ENCODE data around the gene GYPE. TPM values are rescaled to one million over a fixed set of nuclear protein-coding genes. Genes with fewer than 3 reads are reported as not detected.
"Not testable (repeated sequence)": the region's sequence is repeated elsewhere in the genome, so short reads cannot be mapped to it uniquely, and the experiment has no call there.

The GYPE gene
- total RNA-seq, 3 donors from 2014 or later (not counting 1 experiment from before 2014, with no cell fraction given) = 0.31 to 1.3 (median 1.2) TPM

- ATAC-seq (no peak), DNase-seq (no peak)
- no peaks in the 10 kb centered on the region for H3K4me1 ChIP-seq (ENCODE audit: control insufficient read depth, insufficient read depth, low read length)
- H3K36me3 ChIP-seq (ENCODE audit: control insufficient read depth, insufficient read depth, low read length) = no peaks in the 10 kb centered on the region
- H3K27me3 ChIP-seq (ENCODE audit: control insufficient read depth, insufficient read depth, low read length) = no peaks in the 10 kb centered on the region
- TF ChIP-seq CTCF (IDR thresholded peaks at IDR 0.05) = no peak
- Mint-ChIP-seq H3K4me3 (no peak overlapping the region), H3K27ac (no peak overlapping the region), H3K36me3 (no peaks in the 10 kb centered on the region), H3K9me3 (no peaks in the 10 kb centered on the region), H3K4me1 (no peaks in the 10 kb centered on the region), H3K27me3 (ENCODE audit: low read depth in 2 of 2) (peaks cover 0 to 4% of the 10 kb centered on the region in 2 donors)
- WGBS (ENCODE audit: insufficient coverage) = 90% methylated on average over 1 of the region's 2 CpGs
- no peak overlapping the region for H3K27ac ChIP-seq (ENCODE audit: low read length)
- H3K9me3 ChIP-seq (ENCODE audit: control insufficient read depth, insufficient read depth, low read length) = no peaks in the 10 kb centered on the region
- no peak overlapping the region for H3K4me3 ChIP-seq (ENCODE audit: low read length)
- intact Hi-C loops (cut with micrococcal nuclease) = no loop called here
These were observed 34.2 kb upstream of the GYPE start for GRCh38 chr4:143939528-143939927.

DNA sequence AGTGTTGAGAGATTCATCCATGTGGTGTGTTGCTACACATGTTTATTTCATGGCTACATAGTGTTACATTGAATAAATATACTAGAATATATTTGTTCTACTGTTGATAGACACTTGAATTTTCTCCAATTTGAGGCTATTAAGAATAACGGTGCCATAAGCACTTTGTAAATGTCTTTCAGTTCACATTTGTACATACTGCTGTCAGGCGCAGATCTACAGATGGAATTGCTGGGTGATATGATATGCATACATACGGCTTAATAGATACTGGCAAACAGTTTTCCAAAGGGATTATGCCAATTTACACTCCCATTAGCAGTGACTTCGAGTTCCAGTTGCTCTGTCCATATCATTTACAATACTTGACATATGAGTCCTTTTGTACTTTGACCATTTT, 33.5 kb upstream of the GYPE start:
- H3K27me3 ChIP-seq (ENCODE audit: control insufficient read depth, insufficient read depth, low read length); H3K36me3 Mint-ChIP-seq; H3K4me1 ChIP-seq (ENCODE audit: control insufficient read depth, insufficient read depth, low read length); H3K27ac Mint-ChIP-seq; DNase-seq; intact Hi-C loops (cut with micrococcal nuclease); ATAC-seq; H3K36me3 ChIP-seq (ENCODE audit: control insufficient read depth, insufficient read depth, low read length); H3K27me3 Mint-ChIP-seq (ENCODE audit: low read depth in 2 of 2); H3K9me3 Mint-ChIP-seq; H3K27ac ChIP-seq (ENCODE audit: low read length); H3K4me1 Mint-ChIP-seq; H3K9me3 ChIP-seq (ENCODE audit: control insufficient read depth, insufficient read depth, low read length); H3K4me3 Mint-ChIP-seq; H3K4me3 ChIP-seq (ENCODE audit: low read length): not testable (repeated sequence)
- WGBS (ENCODE audit: insufficient coverage) = 88% methylated on average over 4 of the region's 4 CpGs

- H3K36me3 ChIP-seq (ENCODE audit: control insufficient read depth, insufficient read depth, low read length) = no peaks in the 10 kb centered on the region
- no peaks in the 10 kb centered on the region for H3K36me3 Mint-ChIP-seq
- no peaks in the 10 kb centered on the region for H3K27me3 Mint-ChIP-seq (ENCODE audit: low read depth in 2 of 2)
- WGBS (ENCODE audit: insufficient coverage) = 31% methylated on average over 6 of the region's 6 CpGs
- no peaks in the 10 kb centered on the region for H3K9me3 ChIP-seq (ENCODE audit: control insufficient read depth, insufficient read depth, low read length)
- no peaks in the 10 kb centered on the region for H3K27me3 ChIP-seq (ENCODE audit: control insufficient read depth, insufficient read depth, low read length)
- peak overlapping the region; percentile 62 to 65 for H3K27ac Mint-ChIP-seq
- ATAC-seq = peak; percentile 46 to 77 (median 67)
- TF ChIP-seq CTCF (IDR thresholded peaks at IDR 0.05) = no peak
- peaks cover 20 to 24% of the 10 kb centered on the region in 2 donors for H3K4me1 Mint-ChIP-seq
- peak in 1 of 2 donors; percentile 10 for DNase-seq
- intact Hi-C loops (cut with micrococcal nuclease) = no loop called here
- H3K4me1 ChIP-seq (ENCODE audit: control insufficient read depth, insufficient read depth, low read length) = peaks cover 3% of the 10 kb centered on the region
- peak overlapping the region; percentile 35 for H3K4me3 Mint-ChIP-seq
- no peak overlapping the region for H3K4me3 ChIP-seq (ENCODE audit: low read length)
- no peak overlapping the region for H3K27ac ChIP-seq (ENCODE audit: low read length)
- no peaks in the 10 kb centered on the region for H3K9me3 Mint-ChIP-seq
These were observed 15.8 kb upstream of the GYPE start for GRCh38 chr4:143921181-143921580.

- H3K4me3 ChIP-seq (ENCODE audit: low read length); H3K27ac Mint-ChIP-seq; intact Hi-C loops (cut with micrococcal nuclease); H3K27ac ChIP-seq (ENCODE audit: low read length); ATAC-seq; H3K36me3 ChIP-seq (ENCODE audit: control insufficient read depth, insufficient read depth, low read length); H3K9me3 ChIP-seq (ENCODE audit: control insufficient read depth, insufficient read depth, low read length); H3K27me3 ChIP-seq (ENCODE audit: control insufficient read depth, insufficient read depth, low read length); H3K4me3 Mint-ChIP-seq; H3K4me1 ChIP-seq (ENCODE audit: control insufficient read depth, insufficient read depth, low read length); DNase-seq; H3K36me3 Mint-ChIP-seq; H3K27me3 Mint-ChIP-seq (ENCODE audit: low read depth in 2 of 2); H3K9me3 Mint-ChIP-seq: not testable (repeated sequence)
- WGBS (ENCODE audit: insufficient coverage) = no CpG with 5 or more reads among the region's 5 CpGs
- peaks cover 18 to 23% of the 10 kb centered on the region in 2 donors for H3K4me1 Mint-ChIP-seq
These were observed 11.1 kb upstream of the GYPE start for GRCh38 chr4:143916485-143916884.

DNA sequence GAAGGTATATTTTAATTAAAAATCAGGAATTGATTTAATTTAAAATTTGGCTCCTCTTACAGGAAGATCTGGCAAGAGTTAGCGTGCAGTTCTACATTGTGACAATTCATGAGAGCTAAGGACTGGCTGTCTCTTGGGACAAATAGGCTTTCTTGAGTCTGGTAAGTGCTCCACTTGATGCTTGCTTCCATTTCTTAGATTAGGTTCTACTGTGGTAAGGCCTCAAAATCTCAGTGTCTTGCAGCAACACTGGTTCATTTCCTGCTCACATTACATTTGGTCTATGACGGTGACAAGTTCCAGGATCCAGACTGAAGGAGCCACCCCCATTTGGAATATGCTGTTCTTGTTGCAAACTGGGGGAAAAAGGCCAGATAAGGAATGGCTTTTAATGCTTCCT, 7.1 kb upstream of the GYPE start:
- H3K9me3 ChIP-seq (ENCODE audit: control insufficient read depth, insufficient read depth, low read length); DNase-seq; H3K4me3 ChIP-seq (ENCODE audit: low read length); intact Hi-C loops (cut with micrococcal nuclease); H3K27ac ChIP-seq (ENCODE audit: low read length); H3K36me3 Mint-ChIP-seq; H3K27me3 ChIP-seq (ENCODE audit: control insufficient read depth, insufficient read depth, low read length); H3K4me1 ChIP-seq (ENCODE audit: control insufficient read depth, insufficient read depth, low read length); H3K36me3 ChIP-seq (ENCODE audit: control insufficient read depth, insufficient read depth, low read length); H3K9me3 Mint-ChIP-seq; H3K27me3 Mint-ChIP-seq (ENCODE audit: low read depth in 2 of 2): not testable (repeated sequence)
- peak overlapping the region; percentile 32 to 90 for H3K27ac Mint-ChIP-seq
- 50% methylated on average over 1 of the region's 2 CpGs for WGBS (ENCODE audit: insufficient coverage)
- peak overlapping the region; percentile 93 for H3K4me3 Mint-ChIP-seq
- H3K4me1 Mint-ChIP-seq = peaks cover 19 to 28% of the 10 kb centered on the region in 2 donors
- ATAC-seq = peak in 1 of 3 donors; percentile 19

GRCh38 chr4:143911528-143912417, 6.4 kb upstream of the GYPE start:
- peak; percentile 14 to 19 for DNase-seq
- H3K9me3 Mint-ChIP-seq; H3K27me3 Mint-ChIP-seq (ENCODE audit: low read depth in 2 of 2); intact Hi-C loops (cut with micrococcal nuclease); H3K36me3 Mint-ChIP-seq; H3K27me3 ChIP-seq (ENCODE audit: control insufficient read depth, insufficient read depth, low read length); H3K4me1 ChIP-seq (ENCODE audit: control insufficient read depth, insufficient read depth, low read length); H3K36me3 ChIP-seq (ENCODE audit: control insufficient read depth, insufficient read depth, low read length); H3K9me3 ChIP-seq (ENCODE audit: control insufficient read depth, insufficient read depth, low read length): not testable (repeated sequence)
- Histone ChIP-seq H3K27ac (ENCODE audit: low read length) (peak overlapping the region; percentile 48), H3K4me3 (ENCODE audit: low read length) (peak overlapping the region; percentile 63)
- Mint-ChIP-seq H3K27ac (peak overlapping the region; percentile 32 to 90), H3K4me1 (peaks cover 19 to 28% of the 10 kb centered on the region in 2 donors), H3K4me3 (peak overlapping the region; percentile 93)
- peak; percentile 64 to 73 (median 65) for ATAC-seq
- WGBS (ENCODE audit: insufficient coverage) = 30% methylated on average over 55 of the region's 59 CpGs

Data from natural killer cell (primary cell).